ENCODE data around the gene SPOCK2. TPM values are rescaled to one million over a fixed set of nuclear protein-coding genes. Genes with fewer than 3 reads are reported as not detected.

The SPOCK2 gene
- total and polyA plus RNA-seq, 2 donors (not counting 3 experiments of a cell fraction or from before 2014, with no cell fraction given), result 0.40 to 1.1 TPM

DNA sequence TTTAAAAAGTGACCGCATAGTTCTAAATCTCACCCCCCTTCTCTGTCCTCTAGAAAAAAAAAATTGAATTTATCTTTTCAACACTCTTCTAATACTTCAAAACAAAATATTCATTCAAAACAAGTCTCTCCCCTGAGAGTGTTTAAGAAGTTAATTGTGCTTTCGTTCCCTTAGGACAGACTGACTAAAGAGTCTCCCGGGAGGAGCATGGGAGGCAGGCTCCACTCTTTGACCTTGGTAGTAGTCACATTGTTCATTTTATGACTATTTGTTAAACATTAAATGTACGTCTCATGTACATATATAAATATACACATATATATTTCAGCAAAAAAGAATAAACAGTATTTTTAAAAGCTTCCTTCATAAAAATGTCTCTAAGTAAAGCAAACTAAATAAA lies 35.3 kb upstream of the SPOCK2 start:
- Histone ChIP-seq H3K9me3 (replicated peaks; ENCODE audit: control insufficient read depth, insufficient read depth, low read length) (no peaks in the 10 kb centered on the region), H3K4me3 (replicated peaks in 1 of 3; ENCODE audit: insufficient read depth in 1 of 3, low read depth in 1 of 3, low read length in 3 of 3) (no peak overlapping the region), H3K36me3 (ENCODE audit: control insufficient read depth in 2 of 2, extremely low read depth in 1 of 2, insufficient read depth in 2 of 2, low read length in 2 of 2) (no peaks in the 10 kb centered on the region), H3K4me1 (ENCODE audit: control insufficient read depth, extremely low read depth, insufficient read depth, low read length) (no peaks in the 10 kb centered on the region), H3K4me2 (ENCODE audit: insufficient read depth, low read length) (no peak overlapping the region), H3K27ac (ENCODE audit: insufficient read depth, low read depth, low read length) (no peak overlapping the region), H3K9me1 (replicated peaks; ENCODE audit: control insufficient read depth, extremely low read depth, insufficient read depth, low read length) (no peaks in the 10 kb centered on the region), H3K79me2 (ENCODE audit: control insufficient read depth, insufficient read depth, low read length) (no peaks in the 10 kb centered on the region), H3K27me3 (ENCODE audit: control insufficient read depth in 2 of 2, insufficient read depth in 2 of 2, low read length in 2 of 2) (no peaks in the 10 kb centered on the region), H2AFZ (ENCODE audit: low read depth, low read length) (no peak overlapping the region), H4K20me1 (replicated peaks; ENCODE audit: control insufficient read depth, extremely low read depth, insufficient read depth, low read length) (no peaks in the 10 kb centered on the region), H3K9ac (replicated peaks; ENCODE audit: extremely low read depth, insufficient read depth, low read length) (no peak overlapping the region)
- dilution Hi-C loops (cut with MboI; ENCODE audit: extremely low pct_ligation_motif_present, low sequenced_read_pairs), result no loop called here
- intact Hi-C loops (cut with micrococcal nuclease), result no loop called here
- no peak for DNase-seq (ENCODE audit: low read depth, low spot score)
- no peak for FAIRE-seq
- ChIA-PET POLR2A (no interaction called here), CTCF (interaction anchor here (1.0 to 8.2 kb wide), 3 partner anchors 9 to 99 kb away, joined by 3 to 193 read pairs (median 8); no protein-coding TSS in a partner anchor)
- BruUV-seq (replicated peaks), result no TSS peak
- TF ChIP-seq, protein P1, sequence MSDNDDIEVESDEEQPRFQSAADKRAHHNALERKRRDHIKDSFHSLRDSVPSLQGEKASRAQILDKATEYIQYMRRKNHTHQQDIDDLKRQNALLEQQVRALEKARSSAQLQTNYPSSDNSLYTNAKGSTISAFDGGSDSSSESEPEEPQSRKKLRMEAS (IDR thresholded peaks at IDR 0.05; ENCODE audit: insufficient read depth, insufficient read length), result no peak
- TF ChIP-seq JUN (IDR thresholded peaks at IDR 0.05; ENCODE audit: borderline replicate concordance, insufficient read depth, insufficient read length, low read depth) (no peak), POLR2AphosphoS5 (IDR thresholded peaks at IDR 0.05; ENCODE audit: insufficient read depth, low read depth, low read length) (no peak), FOS (IDR thresholded peaks at IDR 0.05; ENCODE audit: borderline replicate concordance, insufficient read depth, low read length) (no peak), EZH2 (IDR thresholded peaks at IDR 0.05; ENCODE audit: borderline replicate concordance, low read depth, low read length, severe bottlenecking) (no peak), MYC (IDR thresholded peaks at IDR 0.05; ENCODE audit: low read depth, low read length) (no peak), POLR2A (IDR thresholded peaks at IDR 0.05; ENCODE audit: low read depth, low read length) (no peak), GATA2 (IDR thresholded peaks at IDR 0.05; ENCODE audit: insufficient read depth, insufficient read length, low read depth, low read length) (no peak)
- TF ChIP-seq, protein P2, sequence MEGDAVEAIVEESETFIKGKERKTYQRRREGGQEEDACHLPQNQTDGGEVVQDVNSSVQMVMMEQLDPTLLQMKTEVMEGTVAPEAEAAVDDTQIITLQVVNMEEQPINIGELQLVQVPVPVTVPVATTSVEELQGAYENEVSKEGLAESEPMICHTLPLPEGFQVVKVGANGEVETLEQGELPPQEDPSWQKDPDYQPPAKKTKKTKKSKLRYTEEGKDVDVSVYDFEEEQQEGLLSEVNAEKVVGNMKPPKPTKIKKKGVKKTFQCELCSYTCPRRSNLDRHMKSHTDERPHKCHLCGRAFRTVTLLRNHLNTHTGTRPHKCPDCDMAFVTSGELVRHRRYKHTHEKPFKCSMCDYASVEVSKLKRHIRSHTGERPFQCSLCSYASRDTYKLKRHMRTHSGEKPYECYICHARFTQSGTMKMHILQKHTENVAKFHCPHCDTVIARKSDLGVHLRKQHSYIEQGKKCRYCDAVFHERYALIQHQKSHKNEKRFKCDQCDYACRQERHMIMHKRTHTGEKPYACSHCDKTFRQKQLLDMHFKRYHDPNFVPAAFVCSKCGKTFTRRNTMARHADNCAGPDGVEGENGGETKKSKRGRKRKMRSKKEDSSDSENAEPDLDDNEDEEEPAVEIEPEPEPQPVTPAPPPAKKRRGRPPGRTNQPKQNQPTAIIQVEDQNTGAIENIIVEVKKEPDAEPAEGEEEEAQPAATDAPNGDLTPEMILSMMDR (IDR thresholded peaks at IDR 0.05; ENCODE audit: extremely low read depth in 1 of 2, insufficient read depth in 1 of 2, low read depth in 1 of 2, low read length in 2 of 2), result no peak
